AG10803 (cell line): Measurements from ENCODE around the gene FBXO17.
"Not testable (repeated sequence)": the region's sequence is repeated elsewhere in the genome, so short reads cannot be mapped to it uniquely, and the experiment has no call there.

Experiments used
- DNase-seq: peaks from one replicate; pipeline ENCODE4 v3.0.0; 2010; ENCODE audit warnings: low read depth
- H3K4me3 ChIP-seq: 2 replicates; pipeline ENCODE4 v1.5.1; 2011; ENCODE audit warnings: mild to moderate bottlenecking, low read length, control low read depth
- TF ChIP-seq, protein P1 (sequence below): conservative IDR thresholded peaks from 2 replicates; pipeline ENCODE4 v1.5.1; 2011; ENCODE audit warnings: mild to moderate bottlenecking, low read length, control low read depth, inconsistent platforms

The FBXO17 gene

DNA sequence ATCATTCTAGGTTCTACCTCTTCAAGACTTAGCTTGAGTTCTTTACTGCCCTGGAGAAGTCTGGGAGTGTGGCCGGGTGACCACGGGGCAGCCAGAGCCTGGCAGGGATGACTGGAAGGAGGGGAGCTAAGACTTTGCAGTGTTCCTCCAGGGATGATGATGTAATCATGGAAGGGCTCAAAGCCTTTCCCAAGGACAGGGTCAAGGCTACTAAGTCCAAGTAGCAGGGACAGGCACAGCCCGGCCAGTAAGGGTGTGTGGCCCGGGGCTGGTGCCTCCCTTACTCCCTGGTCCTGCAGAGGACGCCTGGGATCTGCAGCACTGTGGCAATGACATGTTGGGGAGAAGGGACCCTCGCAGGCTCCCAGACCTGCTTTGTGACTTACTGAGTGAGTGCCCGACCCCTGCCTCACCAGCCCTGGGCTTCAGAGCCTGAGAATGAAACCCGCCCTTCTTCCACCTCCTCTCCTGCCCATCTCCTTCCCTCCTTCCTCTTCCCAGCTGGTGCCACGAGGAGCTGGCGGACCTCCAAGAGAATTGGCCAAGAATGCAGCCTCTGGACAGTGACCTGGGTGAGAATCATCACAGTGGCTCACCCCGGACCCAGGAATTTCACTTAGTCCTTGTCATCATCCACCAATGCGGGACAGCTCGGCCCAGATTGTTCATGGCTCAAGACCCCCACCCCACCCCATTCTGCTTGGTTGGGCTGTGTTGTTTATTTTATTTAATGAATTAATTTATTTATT is 15.6 kb upstream of the FBXO17 start:
- H3K4me3 ChIP-seq: no peak overlapping the region
- peak; percentile 34 for DNase-seq
- TF ChIP-seq, protein P1, sequence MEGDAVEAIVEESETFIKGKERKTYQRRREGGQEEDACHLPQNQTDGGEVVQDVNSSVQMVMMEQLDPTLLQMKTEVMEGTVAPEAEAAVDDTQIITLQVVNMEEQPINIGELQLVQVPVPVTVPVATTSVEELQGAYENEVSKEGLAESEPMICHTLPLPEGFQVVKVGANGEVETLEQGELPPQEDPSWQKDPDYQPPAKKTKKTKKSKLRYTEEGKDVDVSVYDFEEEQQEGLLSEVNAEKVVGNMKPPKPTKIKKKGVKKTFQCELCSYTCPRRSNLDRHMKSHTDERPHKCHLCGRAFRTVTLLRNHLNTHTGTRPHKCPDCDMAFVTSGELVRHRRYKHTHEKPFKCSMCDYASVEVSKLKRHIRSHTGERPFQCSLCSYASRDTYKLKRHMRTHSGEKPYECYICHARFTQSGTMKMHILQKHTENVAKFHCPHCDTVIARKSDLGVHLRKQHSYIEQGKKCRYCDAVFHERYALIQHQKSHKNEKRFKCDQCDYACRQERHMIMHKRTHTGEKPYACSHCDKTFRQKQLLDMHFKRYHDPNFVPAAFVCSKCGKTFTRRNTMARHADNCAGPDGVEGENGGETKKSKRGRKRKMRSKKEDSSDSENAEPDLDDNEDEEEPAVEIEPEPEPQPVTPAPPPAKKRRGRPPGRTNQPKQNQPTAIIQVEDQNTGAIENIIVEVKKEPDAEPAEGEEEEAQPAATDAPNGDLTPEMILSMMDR: no peak

DNA sequence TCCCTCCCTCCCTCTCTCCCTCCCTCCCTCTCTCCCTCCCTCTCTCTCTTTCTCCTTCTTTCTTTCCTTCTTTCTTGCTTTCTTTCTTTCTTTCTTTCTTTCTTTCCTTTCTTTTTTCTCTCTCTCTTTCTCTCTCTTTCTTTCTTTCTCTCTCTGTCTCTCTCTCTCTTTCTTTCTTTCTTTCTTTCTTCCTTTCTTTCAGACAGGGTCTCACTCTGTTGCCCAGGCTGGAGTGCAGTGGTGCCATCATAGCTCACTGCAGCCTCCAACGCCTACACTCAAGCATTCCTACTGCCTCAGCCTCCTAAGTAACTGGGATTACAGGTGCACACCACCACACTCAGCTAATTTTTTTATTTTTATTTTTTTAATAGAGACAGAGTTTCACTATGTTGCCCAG is 14.1 kb upstream of the FBXO17 start:
- DNase-seq, H3K4me3 ChIP-seq: not testable (repeated sequence)

DNA sequence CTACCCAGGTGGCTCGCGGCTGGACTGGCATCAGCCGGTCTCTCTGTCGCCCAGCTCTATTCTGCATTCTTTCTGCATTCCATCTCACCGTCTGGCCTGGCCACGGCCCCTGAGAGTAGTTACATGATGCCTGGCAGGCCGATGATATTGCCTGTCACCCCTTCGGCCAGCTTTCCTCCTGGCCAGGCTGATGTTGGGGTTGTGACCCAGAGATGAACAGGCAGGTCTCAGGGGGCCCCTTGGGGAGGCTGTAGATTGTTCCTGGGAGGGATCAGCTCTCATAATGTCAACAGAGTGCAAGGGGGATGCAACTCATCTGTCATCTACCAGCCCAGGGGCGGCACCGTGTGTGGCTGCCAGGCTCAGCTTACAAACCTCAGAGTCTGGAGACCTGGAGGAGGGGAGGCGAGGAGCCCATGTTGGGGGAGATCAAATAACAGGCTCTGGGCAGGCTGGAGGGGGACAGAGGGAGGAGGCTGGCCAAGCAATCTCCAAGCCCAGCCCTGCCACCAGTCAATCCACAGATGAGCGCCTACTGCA is 13.6 kb upstream of the FBXO17 start:
- DNase-seq: peak; percentile 38

DNA sequence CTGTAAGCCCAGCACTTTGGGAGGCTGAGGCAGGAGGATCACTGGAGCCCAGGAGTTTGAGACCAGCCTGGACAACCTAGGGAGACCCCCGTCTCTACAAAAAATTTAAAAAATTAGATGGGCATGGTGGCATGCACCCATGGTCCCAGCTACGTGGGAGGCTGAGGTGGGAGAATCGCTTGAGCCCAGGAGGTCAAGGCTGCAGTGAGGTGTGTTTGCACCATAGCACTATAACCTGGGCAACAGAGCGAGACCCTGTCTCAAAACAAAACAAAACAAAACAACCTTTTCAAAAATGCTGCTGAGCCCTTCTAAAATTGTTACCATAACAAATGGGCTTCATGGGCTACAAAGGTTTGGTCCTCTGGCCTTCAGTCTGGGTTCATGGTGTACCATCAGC is 13.1 kb upstream of the FBXO17 start:
- not testable (repeated sequence) for DNase-seq, H3K4me3 ChIP-seq

More for the DNA sequence above, 13.6 kb upstream of the FBXO17 start:
- H3K4me3 ChIP-seq: no peak overlapping the region
- TF ChIP-seq, protein P1: no peak

DNA sequence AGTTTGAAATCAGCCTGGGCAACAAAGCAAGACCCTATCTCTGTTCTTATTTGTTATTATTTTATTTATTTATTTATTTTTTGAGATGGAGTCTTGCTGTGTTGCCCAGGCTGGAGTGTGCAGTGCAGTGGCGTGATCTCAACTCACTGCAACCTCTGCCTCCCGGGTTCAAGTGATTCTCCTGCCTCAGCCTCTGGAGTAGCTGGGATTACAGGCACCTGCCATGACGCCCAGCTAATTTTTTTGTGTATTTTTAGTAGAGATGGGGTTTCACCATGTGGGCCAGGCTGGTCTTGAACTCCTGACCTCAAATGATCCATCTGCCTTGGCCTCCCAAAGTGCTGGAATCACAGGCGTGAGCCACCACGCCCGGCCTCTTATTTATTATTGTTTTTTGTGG is 12.2 kb upstream of the FBXO17 start:
- not testable (repeated sequence) for H3K4me3 ChIP-seq, DNase-seq

DNA sequence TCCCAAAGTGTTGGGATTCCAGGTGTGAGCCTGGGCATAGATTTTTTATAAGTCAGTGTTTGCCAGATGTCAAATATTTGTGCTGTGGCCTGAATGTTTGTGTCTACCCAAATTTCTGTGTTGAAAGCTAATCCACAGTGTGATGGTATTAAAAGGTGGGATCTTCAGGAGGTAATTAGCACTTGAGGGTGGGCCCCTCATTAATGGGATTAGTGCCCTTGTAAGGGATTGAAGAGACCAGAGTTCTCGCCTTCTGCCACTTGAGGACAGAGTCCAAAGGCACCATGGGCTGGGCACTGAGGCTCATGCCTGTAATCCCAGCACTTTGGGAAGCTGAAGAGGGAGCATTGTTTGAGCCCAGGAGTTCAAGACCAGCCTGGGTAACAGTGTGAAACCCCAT is 9.7 kb upstream of the FBXO17 start:
- DNase-seq: no peak
- TF ChIP-seq, protein P1: no peak
- H3K4me3 ChIP-seq: no peak overlapping the region

DNA sequence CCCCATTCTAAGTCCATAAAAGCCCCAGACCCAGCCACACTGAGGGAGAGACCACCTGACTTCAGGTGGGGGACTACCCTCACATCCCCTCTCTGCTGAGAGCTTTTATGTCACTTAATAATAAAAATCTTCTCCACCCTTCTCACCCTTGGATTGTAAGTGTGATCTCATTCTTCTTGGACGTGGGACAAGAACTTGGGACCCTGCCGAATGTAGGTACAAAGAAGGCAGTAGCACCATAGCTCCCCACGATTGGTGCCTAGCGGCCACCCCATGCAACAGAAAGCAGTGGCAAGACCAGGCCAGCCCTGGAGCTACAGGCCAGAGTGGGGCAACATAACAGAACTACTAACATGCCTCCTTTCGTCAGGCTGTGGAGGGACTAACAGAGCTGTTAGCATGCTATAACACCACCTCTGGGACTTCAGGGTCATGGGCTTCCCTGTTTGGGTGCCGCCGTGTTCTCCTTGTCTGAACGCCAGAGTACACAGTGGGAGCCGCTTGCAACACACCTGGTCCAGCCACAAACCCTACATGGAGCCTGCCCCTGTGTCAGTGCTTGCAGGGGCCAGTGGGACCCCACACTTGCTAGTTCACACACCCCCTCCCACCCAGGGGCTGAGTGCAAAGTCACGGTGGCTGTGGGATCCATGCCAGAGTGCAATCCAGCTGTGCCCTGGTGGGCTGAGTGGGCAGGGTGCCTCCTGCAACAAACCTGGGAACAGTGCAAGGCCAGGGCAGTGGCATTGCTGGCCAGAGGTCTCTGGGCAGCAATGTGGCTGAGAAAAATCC is 5.2 kb upstream of the FBXO17 start:
- H3K4me3 ChIP-seq: no peak overlapping the region
- TF ChIP-seq, protein P1: no peak
- DNase-seq: no peak

DNA sequence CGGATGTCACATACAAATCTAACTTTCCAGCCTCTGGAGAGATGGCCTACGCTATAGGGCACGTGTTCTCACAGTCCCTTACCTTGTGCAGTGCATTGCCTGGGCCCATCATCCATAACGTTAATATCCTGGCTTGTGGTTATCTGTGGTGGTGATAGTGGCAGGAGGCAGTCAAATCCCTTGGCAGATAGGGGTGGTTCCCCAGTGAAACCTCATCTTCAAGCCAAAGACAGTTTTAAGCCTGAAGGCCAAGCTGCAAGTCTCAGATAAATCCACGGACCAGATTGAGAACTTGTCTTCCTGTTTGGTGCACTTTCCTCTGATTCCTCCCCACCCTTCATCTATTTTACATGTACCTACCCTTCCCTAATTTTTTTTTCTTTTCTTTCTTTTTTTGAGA is 4.3 kb upstream of the FBXO17 start:
- no peak for DNase-seq

More for the DNA sequence above, 4.3 kb upstream of the FBXO17 start:
- TF ChIP-seq, protein P1: no peak
- H3K4me3 ChIP-seq: no peak overlapping the region
